GM23338 (cell line): ENCODE results near the gene EGR1. TPM values are rescaled to one million over a fixed set of nuclear protein-coding genes. Genes with fewer than 3 reads are reported as not detected.

Experiments used
- ATAC-seq: fragments of 200-7000 bp; cut with Tn5 transposase; 3 replicates; pipeline ENCODE4 v1.9.1; 2020
- DNase-seq: peaks from one replicate; pipeline ENCODE4 v3.0.0-alpha.2; 2015; ENCODE audit warnings: low spot score
- H2AFZ ChIP-seq: fragments of 200-600 bp; sonication (generic); 2 replicates; pipeline ENCODE4 v1.8.0; 2016; ENCODE audit warnings: antibody characterized with exemption, mild to moderate bottlenecking, moderate library complexity
- H3F3A ChIP-seq: fragments of 200-600 bp; sonication (generic); replicated peaks from 2 replicates; pipeline ENCODE4 v1.8.0; 2017; ENCODE audit warnings: antibody characterized with exemption, mixed run types, low read depth
- H3K27ac ChIP-seq: fragments of 200-600 bp; sonication (generic); 2 replicates; pipeline ENCODE4 v1.6.1; 2016; ENCODE audit warnings: low read depth
- H3K27me3 ChIP-seq: fragments of 200-600 bp; sonication (generic); 2 replicates; pipeline ENCODE4 v1.8.0; 2016; ENCODE audit warnings: mild to moderate bottlenecking, mixed run types, moderate library complexity; ENCODE audit not compliant: insufficient read depth
- H3K36me3 ChIP-seq: fragments of 200-600 bp; sonication (generic); 2 replicates; pipeline ENCODE4 v1.8.0; 2016; ENCODE audit warnings: mild to moderate bottlenecking; ENCODE audit not compliant: insufficient read depth
- H3K4me1 ChIP-seq: fragments of 200-600 bp; sonication (generic); 2 replicates; pipeline ENCODE4 v1.8.0; 2016; ENCODE audit warnings: mild to moderate bottlenecking, moderate library complexity; ENCODE audit not compliant: insufficient read depth
- H3K4me2 ChIP-seq: fragments of 200-600 bp; sonication (generic); 2 replicates; pipeline ENCODE4 v1.7.1; 2017; ENCODE audit warnings: mixed run types
- H3K4me3 ChIP-seq: fragments of 200-600 bp; sonication (generic); 2 replicates; pipeline ENCODE4 v1.6.1; 2016; ENCODE audit warnings: mixed run types
- H3K79me2 ChIP-seq: fragments of 200-600 bp; sonication (generic); replicated peaks from 2 replicates; pipeline ENCODE4 v1.8.0; 2017; ENCODE audit warnings: mild to moderate bottlenecking; ENCODE audit not compliant: insufficient read depth
- H3K9me2 ChIP-seq: fragments of 200-600 bp; sonication (generic); 2 replicates; pipeline ENCODE4 v1.8.0; 2017; ENCODE audit not compliant: insufficient read depth
- H4K20me1 ChIP-seq: fragments of 200-600 bp; sonication (generic); replicated peaks from 2 replicates; pipeline ENCODE4 v1.8.0; 2017; ENCODE audit warnings: mild to moderate bottlenecking; ENCODE audit not compliant: insufficient read depth
- H3K27ac Mint-ChIP-seq: 2 replicates; pipeline ENCODE4 v1.8.0; 2020; ENCODE audit warnings: inconsistent platforms, mild to moderate bottlenecking, moderate library complexity, mixed read lengths
- H3K27me3 Mint-ChIP-seq: 3 replicates; pipeline ENCODE4 v1.8.0; 2022; ENCODE audit warnings: low read depth, mild to moderate bottlenecking, moderate library complexity, mixed read lengths, inconsistent platforms; ENCODE audit not compliant: insufficient read depth, poor library complexity
- H3K36me3 Mint-ChIP-seq: 3 replicates; pipeline ENCODE4 v1.8.0; 2021; ENCODE audit warnings: low read depth, mild to moderate bottlenecking, inconsistent platforms, moderate library complexity, mixed read lengths
- H3K4me1 Mint-ChIP-seq: 3 replicates; pipeline ENCODE4 v1.8.0; 2020; ENCODE audit warnings: mild to moderate bottlenecking, inconsistent platforms, mixed read lengths
- H3K4me3 Mint-ChIP-seq: 3 replicates; pipeline ENCODE4 v1.8.0; 2021; ENCODE audit warnings: moderate library complexity, mild to moderate bottlenecking, inconsistent platforms, mixed read lengths
- H3K9me3 Mint-ChIP-seq: 3 replicates; pipeline ENCODE4 v1.8.0; 2020; ENCODE audit warnings: moderate library complexity, mild to moderate bottlenecking, inconsistent platforms, mixed read lengths
- CREB1 ChIP-seq: fragments of 250-450 bp; sonication (Bioruptor Pico); IDR thresholded peaks from 2 replicates; pipeline ENCODE4 v1.5.0; 2020; ENCODE audit warnings: low read depth, mild to moderate bottlenecking, moderate library complexity
- ETS1 ChIP-seq: IDR thresholded peaks from 2 replicates; pipeline ENCODE4 v1.6.1; 2016; ENCODE audit warnings: antibody characterized with exemption
- EZH2 ChIP-seq: fragments of 200-600 bp; sonication (generic); IDR thresholded peaks from one replicate; pipeline ENCODE4 v1.8.0; 2017; ENCODE audit warnings: antibody characterized with exemption, mild to moderate bottlenecking, low read depth; ENCODE audit not compliant: unreplicated experiment
- EZH2phosphoT487 ChIP-seq: fragments of 200-600 bp; sonication (generic); IDR thresholded peaks from one replicate; pipeline ENCODE4 v1.8.1; 2018; ENCODE audit warnings: antibody characterized with exemption; ENCODE audit not compliant: unreplicated experiment
- JUNB ChIP-seq: IDR thresholded peaks from one replicate; pipeline ENCODE4 v1.6.1; 2016; ENCODE audit warnings: antibody characterized with exemption; ENCODE audit not compliant: unreplicated experiment
- NANOG ChIP-seq: IDR thresholded peaks from 2 replicates; pipeline ENCODE4 v1.6.1; 2016; ENCODE audit warnings: antibody characterized with exemption, borderline replicate concordance
- POLR2AphosphoS5 ChIP-seq: IDR thresholded peaks from 2 replicates; pipeline ENCODE4 v1.6.1; 2016; ENCODE audit warnings: antibody characterized with exemption, low read depth
- REST ChIP-seq: IDR thresholded peaks from one replicate; pipeline ENCODE4 v1.6.1; 2018; ENCODE audit warnings: antibody characterized with exemption; ENCODE audit not compliant: unreplicated experiment
- STAT1 ChIP-seq: IDR thresholded peaks from one replicate; pipeline ENCODE4 v1.6.1; 2016; ENCODE audit warnings: antibody characterized with exemption; ENCODE audit not compliant: unreplicated experiment
- ZNF462 ChIP-seq: fragments of 250-450 bp; sonication (Bioruptor Pico); IDR thresholded peaks from 2 replicates; pipeline ENCODE4 v1.5.0; 2020; ENCODE audit warnings: mild to moderate bottlenecking, moderate library complexity
- polyA plus RNA-seq: library from polyadenylated mRNA; unstranded; fragments of >200 nt; fragmentation: Nextera tagmentation; extraction: Ambion mirVana; gene quantifications from 2 replicates; pipeline ENCODE4 v1.2.1, GENCODE V29; 2016
- total RNA-seq: library from RNA; depleted of rRNA; stranded (reverse); fragments of >200 nt; shearing (Covaris generic); gene quantifications from 2 replicates; pipeline ENCODE4 v1.2.3, GENCODE V29; 2014

Gene EGR1
- total and polyA plus RNA-seq, 2 experiments from 2014 or later, result 13.5 to 60.3 TPM

GRCh38 chr5:138517437-138517836 is 52.2 kb downstream of the EGR1 start:
- TF ChIP-seq EZH2 (no peak), ETS1 (no peak), STAT1 (no peak), JUNB (no peak), ZNF462 (CRISPR knock-in tag) (no peak), CREB1 (no peak), EZH2phosphoT487 (no peak), POLR2AphosphoS5 (no peak), REST (no peak), NANOG (no peak)
- H3K9me3 Mint-ChIP-seq, result no peaks in the 10 kb centered on the region
- Histone ChIP-seq H3K9me2 (no peaks in the 10 kb centered on the region), H3K79me2 (peaks cover 68% of the 10 kb centered on the region), H3K4me3 (no peak overlapping the region), H3K36me3 (peaks cover 58% of the 10 kb centered on the region), H3K27me3 (no peaks in the 10 kb centered on the region), H4K20me1 (peaks cover 71% of the 10 kb centered on the region), H3K27ac (no peak overlapping the region), H3K4me2 (no peak overlapping the region), H3K4me1 (no peaks in the 10 kb centered on the region), H2AFZ (no peak overlapping the region), H3F3A (0 out of 2 replicates have a peak, but pooled peaks cover 3% of the 10 kb centered on the region)
- H3K27me3 Mint-ChIP-seq, result peaks cover 3% of the 10 kb centered on the region
- no peak overlapping the region for H3K4me3 Mint-ChIP-seq
- H3K4me1 Mint-ChIP-seq, result peaks cover 9% of the 10 kb centered on the region; the same call in 1 of the 3 replicates
- H3K27ac Mint-ChIP-seq, result no peak overlapping the region
- no peak for ATAC-seq
- no peak for DNase-seq
- peaks cover 66% of the 10 kb centered on the region for H3K36me3 Mint-ChIP-seq
